ENCODE measurements around the gene CRISP2.
"Not testable (repeated sequence)": the region's sequence is repeated elsewhere in the genome, so short reads cannot be mapped to it uniquely, and the experiment has no call there.

CRISP2 gene

DNA sequence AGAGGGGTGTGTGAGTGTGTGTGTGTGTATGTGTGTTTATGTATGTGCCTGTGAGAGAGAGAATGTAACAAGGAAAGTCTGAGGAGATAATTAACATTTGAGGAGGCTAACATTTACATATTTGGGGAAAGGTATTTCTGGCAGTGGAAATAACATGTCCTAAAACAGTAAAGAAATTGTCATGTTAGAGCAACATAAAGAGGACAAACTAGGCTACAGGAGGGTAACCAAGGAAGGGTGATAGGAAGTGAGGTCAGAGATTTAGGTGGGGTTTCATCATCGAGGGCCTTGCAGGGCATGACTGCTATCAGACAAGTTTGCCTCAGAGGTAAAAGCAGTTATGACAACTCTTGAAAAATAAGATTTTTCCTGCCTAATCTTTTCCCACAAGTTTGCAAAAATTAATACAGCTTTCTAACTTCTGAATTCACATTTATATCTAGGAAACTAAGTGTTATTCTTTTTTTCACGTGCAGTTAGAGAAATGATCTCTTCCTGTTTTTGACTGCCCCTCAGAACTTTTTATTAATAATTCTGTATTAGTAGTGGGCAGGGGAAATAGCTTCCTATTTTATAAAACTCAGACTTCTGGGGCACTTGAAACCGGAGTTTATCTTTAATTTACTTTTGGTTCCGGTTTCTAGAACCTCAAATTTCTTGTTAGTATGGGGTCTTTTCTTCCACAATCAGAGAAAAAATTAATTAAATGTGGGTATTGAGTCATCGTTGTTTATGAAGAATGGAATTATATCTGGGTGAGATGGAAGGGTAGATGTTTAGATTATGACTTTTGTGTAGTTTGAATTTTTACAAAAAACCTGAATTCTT is 46.2 kb downstream of the CRISP2 start:
- TF ChIP-seq, protein P1, sequence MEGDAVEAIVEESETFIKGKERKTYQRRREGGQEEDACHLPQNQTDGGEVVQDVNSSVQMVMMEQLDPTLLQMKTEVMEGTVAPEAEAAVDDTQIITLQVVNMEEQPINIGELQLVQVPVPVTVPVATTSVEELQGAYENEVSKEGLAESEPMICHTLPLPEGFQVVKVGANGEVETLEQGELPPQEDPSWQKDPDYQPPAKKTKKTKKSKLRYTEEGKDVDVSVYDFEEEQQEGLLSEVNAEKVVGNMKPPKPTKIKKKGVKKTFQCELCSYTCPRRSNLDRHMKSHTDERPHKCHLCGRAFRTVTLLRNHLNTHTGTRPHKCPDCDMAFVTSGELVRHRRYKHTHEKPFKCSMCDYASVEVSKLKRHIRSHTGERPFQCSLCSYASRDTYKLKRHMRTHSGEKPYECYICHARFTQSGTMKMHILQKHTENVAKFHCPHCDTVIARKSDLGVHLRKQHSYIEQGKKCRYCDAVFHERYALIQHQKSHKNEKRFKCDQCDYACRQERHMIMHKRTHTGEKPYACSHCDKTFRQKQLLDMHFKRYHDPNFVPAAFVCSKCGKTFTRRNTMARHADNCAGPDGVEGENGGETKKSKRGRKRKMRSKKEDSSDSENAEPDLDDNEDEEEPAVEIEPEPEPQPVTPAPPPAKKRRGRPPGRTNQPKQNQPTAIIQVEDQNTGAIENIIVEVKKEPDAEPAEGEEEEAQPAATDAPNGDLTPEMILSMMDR (IDR thresholded peaks at IDR 0.05; ENCODE audit: insufficient read depth, low read length, poor library complexity, severe bottlenecking), result no peak
- no peaks in the 10 kb centered on the region for H3K27me3 ChIP-seq (replicated peaks; ENCODE audit: control insufficient read depth, insufficient read depth, low read length)
- no peaks in the 10 kb centered on the region for H3K36me3 ChIP-seq (ENCODE audit: control insufficient read depth, insufficient read depth, low read length)
- H3K4me3 ChIP-seq (replicated peaks; ENCODE audit: low read depth, low read length), result no peak overlapping the region
- DNase-seq (ENCODE audit: extremely low read depth, insufficient read length), result no peak

DNA sequence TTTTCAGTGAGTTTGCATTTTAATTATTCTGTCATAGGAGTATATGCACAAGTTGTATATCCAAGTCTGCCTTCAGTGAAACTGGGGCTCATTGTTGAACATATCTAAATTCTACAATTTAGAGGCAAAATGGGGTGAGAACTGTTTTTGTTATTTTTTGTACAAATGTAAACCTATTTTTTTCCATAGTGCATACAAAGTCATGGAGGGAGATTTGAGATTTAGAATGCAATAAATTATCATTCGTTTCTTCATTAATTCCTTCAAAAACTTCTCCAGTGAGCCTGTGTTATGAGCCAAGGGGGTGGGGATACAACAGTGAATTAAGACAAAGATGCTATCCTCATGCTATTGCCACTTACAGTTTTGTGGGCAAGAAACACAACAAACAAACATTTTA is 46.9 kb downstream of the CRISP2 start:
- Histone ChIP-seq H3K27me3 (replicated peaks; ENCODE audit: control insufficient read depth, insufficient read depth, low read length) (no peaks in the 10 kb centered on the region), H3K36me3 (ENCODE audit: control insufficient read depth, insufficient read depth, low read length) (no peaks in the 10 kb centered on the region), H3K4me3 (replicated peaks; ENCODE audit: low read depth, low read length) (no peak overlapping the region)
- TF ChIP-seq, protein P1 (IDR thresholded peaks at IDR 0.05; ENCODE audit: insufficient read depth, low read length, poor library complexity, severe bottlenecking), result no peak
- DNase-seq (ENCODE audit: extremely low read depth, insufficient read length), result no peak

DNA sequence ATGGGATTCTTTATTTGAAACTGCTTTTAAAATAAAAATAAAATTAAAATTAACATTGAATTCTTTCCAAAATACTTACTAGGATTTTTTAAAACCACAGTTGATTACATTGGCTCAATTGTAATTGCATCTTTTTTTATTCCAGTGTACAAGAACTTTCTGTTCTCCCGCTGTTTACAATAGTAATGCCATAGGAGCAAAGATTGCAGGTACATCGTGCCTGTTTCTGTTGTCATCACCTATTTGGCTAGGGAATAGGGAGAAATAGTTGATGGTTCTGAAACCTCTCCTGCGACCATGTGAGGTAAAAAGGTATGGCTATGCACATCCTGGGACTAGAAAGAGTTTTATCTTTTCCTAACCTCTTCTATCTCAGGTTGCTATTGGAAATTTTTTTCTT is 48.5 kb downstream of the CRISP2 start:
- Histone ChIP-seq H3K27me3 (replicated peaks; ENCODE audit: control insufficient read depth, insufficient read depth, low read length) (no peaks in the 10 kb centered on the region), H3K4me3 (replicated peaks; ENCODE audit: low read depth, low read length) (no peak overlapping the region), H3K36me3 (ENCODE audit: control insufficient read depth, insufficient read depth, low read length) (no peaks in the 10 kb centered on the region)
- DNase-seq (ENCODE audit: extremely low read depth, insufficient read length), result no peak
- TF ChIP-seq, protein P1 (IDR thresholded peaks at IDR 0.05; ENCODE audit: insufficient read depth, low read length, poor library complexity, severe bottlenecking), result no peak

DNA sequence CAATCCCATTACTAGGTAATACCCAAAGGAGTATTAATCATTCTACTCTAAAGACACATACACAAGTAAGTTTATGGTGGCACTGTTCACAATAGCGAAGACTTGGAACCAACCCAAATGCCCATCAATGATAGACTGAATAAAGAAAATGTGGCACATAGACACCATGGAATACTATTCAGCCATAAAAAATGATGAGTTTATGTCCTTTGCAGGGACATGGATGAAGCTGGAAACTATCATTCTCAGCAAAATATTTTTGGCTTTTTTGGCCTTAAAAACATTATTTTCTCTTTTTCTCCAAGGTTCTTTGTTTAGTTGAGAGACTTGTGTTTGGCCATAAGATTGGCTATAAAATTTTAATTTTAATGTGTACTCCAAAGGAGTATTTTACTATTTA is 49.3 kb downstream of the CRISP2 start:
- H3K4me3 ChIP-seq (replicated peaks; ENCODE audit: low read depth, low read length); DNase-seq (ENCODE audit: extremely low read depth, insufficient read length); H3K27me3 ChIP-seq (replicated peaks; ENCODE audit: control insufficient read depth, insufficient read depth, low read length); H3K36me3 ChIP-seq (ENCODE audit: control insufficient read depth, insufficient read depth, low read length): not testable (repeated sequence)

DNA sequence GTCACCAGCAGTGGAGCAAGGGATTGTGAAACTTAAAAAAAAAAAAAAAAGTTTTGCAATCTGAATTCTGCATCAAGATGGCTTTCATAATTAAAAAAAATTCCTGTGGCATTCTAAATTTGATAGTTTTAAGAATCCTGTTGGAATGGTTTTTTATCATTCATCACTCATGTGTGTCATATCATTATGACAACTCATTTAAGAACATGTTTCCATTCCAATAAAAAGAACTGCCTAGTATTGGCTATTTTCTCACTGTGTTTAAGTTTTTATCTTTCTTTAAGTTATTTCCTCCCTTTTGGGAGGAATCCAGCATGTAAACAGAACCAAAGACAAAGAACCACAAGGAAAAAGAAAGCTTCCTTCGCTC is 50.5 kb downstream of the CRISP2 start:
- no peaks in the 10 kb centered on the region for H3K36me3 ChIP-seq (ENCODE audit: control insufficient read depth, insufficient read depth, low read length)
- H3K4me3 ChIP-seq (replicated peaks; ENCODE audit: low read depth, low read length), result no peak overlapping the region
- TF ChIP-seq, protein P1 (IDR thresholded peaks at IDR 0.05; ENCODE audit: insufficient read depth, low read length, poor library complexity, severe bottlenecking), result no peak
- DNase-seq (ENCODE audit: extremely low read depth, insufficient read length), result no peak
- H3K27me3 ChIP-seq (replicated peaks; ENCODE audit: control insufficient read depth, insufficient read depth, low read length), result no peaks in the 10 kb centered on the region

DNA sequence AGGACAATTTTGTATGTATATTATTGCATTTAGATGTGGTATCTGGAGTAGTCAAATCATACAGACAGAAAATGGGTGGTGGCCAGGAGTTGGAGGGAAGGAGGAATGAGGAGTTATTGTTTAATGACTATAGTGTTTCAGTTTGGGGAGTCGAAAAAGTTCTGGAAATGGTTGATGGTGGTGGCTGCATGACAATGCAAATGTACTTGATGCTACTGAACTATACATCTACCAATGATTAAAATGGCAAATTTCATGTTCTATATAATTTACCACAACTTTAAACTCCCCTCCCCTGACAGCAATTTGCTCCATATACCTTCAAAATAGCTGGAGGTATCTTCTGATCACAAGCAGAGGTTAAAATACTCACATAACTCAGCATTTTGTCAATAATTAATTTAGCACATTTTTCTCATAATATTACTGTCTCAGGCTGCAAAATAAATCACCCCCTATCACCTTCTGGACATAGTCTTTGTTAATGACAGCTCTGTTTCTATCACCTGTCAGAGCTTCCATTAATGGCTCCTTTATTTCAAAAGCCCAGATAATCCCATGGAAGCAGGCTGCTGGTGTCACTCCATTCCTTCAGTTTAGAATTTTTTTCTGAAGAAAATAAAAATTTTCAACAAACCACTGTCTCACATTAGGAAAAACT is 51.0 kb downstream of the CRISP2 start:
- TF ChIP-seq, protein P1 (IDR thresholded peaks at IDR 0.05; ENCODE audit: insufficient read depth, low read length, poor library complexity, severe bottlenecking), result no peak
- no peak for DNase-seq (ENCODE audit: extremely low read depth, insufficient read length)

More for the DNA sequence above, 51.0 kb downstream of the CRISP2 start:
- no peak overlapping the region for H3K4me3 ChIP-seq (replicated peaks; ENCODE audit: low read depth, low read length)
- no peaks in the 10 kb centered on the region for H3K27me3 ChIP-seq (replicated peaks; ENCODE audit: control insufficient read depth, insufficient read depth, low read length)
- H3K36me3 ChIP-seq (ENCODE audit: control insufficient read depth, insufficient read depth, low read length), result no peaks in the 10 kb centered on the region

All from GM06990 (cell line).